Measurements from ENCODE around the gene DPPA2.
A peak's percentile ranks its signal among the peaks of the same experiment; 100 is the strongest.

DPPA2 gene

GRCh38 chr3:109278141-109278540 is 38.2 kb downstream of the DPPA2 start:
- no peak for DNase-seq (ENCODE audit: low read depth)
- TF ChIP-seq CTCF (IDR thresholded peaks at IDR 0.05; ENCODE audit: control insufficient read depth, insufficient read depth, low read depth, low read length, missing control alignments) = no peak
- no peak overlapping the region for H3K4me3 ChIP-seq (ENCODE audit: control insufficient read depth, low read depth, low read length)

- DNase-seq (ENCODE audit: low read depth) = peak; percentile 1
These were observed 40.5 kb downstream of the DPPA2 start for GRCh38 chr3:109275702-109276293.

GRCh38 chr3:109270779-109271178 is 45.5 kb downstream of the DPPA2 start:
- TF ChIP-seq CTCF (IDR thresholded peaks at IDR 0.05; ENCODE audit: control insufficient read depth, insufficient read depth, low read depth, low read length, missing control alignments) = no peak
- no peak overlapping the region for H3K4me3 ChIP-seq (ENCODE audit: control insufficient read depth, low read depth, low read length)
- DNase-seq (ENCODE audit: low read depth) = no peak

More at GRCh38 chr3:109275702-109276293, 40.5 kb downstream of the DPPA2 start:
- no peak overlapping the region for H3K4me3 ChIP-seq (ENCODE audit: control insufficient read depth, low read depth, low read length)
- TF ChIP-seq CTCF (IDR thresholded peaks at IDR 0.05; ENCODE audit: control insufficient read depth, insufficient read depth, low read depth, low read length, missing control alignments) = peak; percentile 64

- no peak for TF ChIP-seq CTCF (IDR thresholded peaks at IDR 0.05; ENCODE audit: control insufficient read depth, insufficient read depth, low read depth, low read length, missing control alignments)
- no peak overlapping the region for H3K4me3 ChIP-seq (ENCODE audit: control insufficient read depth, low read depth, low read length)
- DNase-seq (ENCODE audit: low read depth) = no peak
These were observed 46.6 kb downstream of the DPPA2 start for GRCh38 chr3:109269577-109270275.

- TF ChIP-seq CTCF (IDR thresholded peaks at IDR 0.05; ENCODE audit: control insufficient read depth, insufficient read depth, low read depth, low read length, missing control alignments) = no peak
- DNase-seq (ENCODE audit: low read depth) = no peak
- no peak overlapping the region for H3K4me3 ChIP-seq (ENCODE audit: control insufficient read depth, low read depth, low read length)
These were observed 48.1 kb downstream of the DPPA2 start for GRCh38 chr3:109268181-109268580.

- TF ChIP-seq CTCF (IDR thresholded peaks at IDR 0.05; ENCODE audit: control insufficient read depth, insufficient read depth, low read depth, low read length, missing control alignments) = no peak
- DNase-seq (ENCODE audit: low read depth) = no peak
- H3K4me3 ChIP-seq (ENCODE audit: control insufficient read depth, low read depth, low read length) = no peak overlapping the region
These were observed 51.0 kb downstream of the DPPA2 start for GRCh38 chr3:109265295-109265694.
